ENCODE data around the gene RTL5. TPM values are rescaled to one million over a fixed set of nuclear protein-coding genes. Genes with fewer than 3 reads are reported as not detected.

Gene RTL5
- polyA plus RNA-seq, 10 donors, result 9.3 to 14.2 (median 10.9) TPM

- no peak for DNase-seq
Observed at GRCh38 chrX:72080150-72080549, 51.6 kb downstream of the RTL5 start.

GRCh38 chrX:72079607-72080006, 52.1 kb downstream of the RTL5 start:
- DNase-seq, result peak in 1 of 3 donors; percentile 45

- no peak for DNase-seq
Observed at GRCh38 chrX:72078411-72078810, 53.3 kb downstream of the RTL5 start.

Other genes with a start within 250 kb of the RTL5 start
- gene NHSL2, start 221.1 kb downstream of the RTL5 start, polyA plus RNA-seq (ENCODE audit: insufficient read length in 10 of 10), result 10 to 100 TPM in 2 of 10 donors, 1 to 10 TPM in 8; 7.7 to 13.1 (median 8.7) TPM
- gene PIN4, start 49.8 kb upstream of the RTL5 start, polyA plus RNA-seq (ENCODE audit: insufficient read length in 10 of 10), result 10 to 100 TPM; 22.6 to 40.9 (median 27.5) TPM
- gene ERCC6L, start 107.1 kb upstream of the RTL5 start, polyA plus RNA-seq (ENCODE audit: insufficient read length in 10 of 10), result 1 to 10 TPM; 1.7 to 4.4 (median 2.1) TPM
- 1,000 to 10,000 TPM; 1,650 to 3,102 (median 2,056) TPM for gene RPS4X, start 145.3 kb upstream of the RTL5 start, polyA plus RNA-seq (ENCODE audit: insufficient read length in 10 of 10)
- gene CITED1, start 174.0 kb upstream of the RTL5 start, polyA plus RNA-seq (ENCODE audit: insufficient read length in 10 of 10), result 10 to 100 TPM in 9 of 10 donors, 1 to 10 TPM in 1; 7.9 to 17.8 (median 14.0) TPM

Measured in muscle of back (tissue), 11 donors.